Measurements from ENCODE around the gene TP53I11. TPM values are rescaled to one million over a fixed set of nuclear protein-coding genes. Genes with fewer than 3 reads are reported as not detected.

Gene TP53I11
- total RNA-seq, 3 donors from 2014 or later (not counting 1 experiment from before 2014, with no cell fraction given), result 3.7 to 13.9 (median 9.2) TPM

GRCh38 chr11:44967930-44968496 is 17.3 kb upstream of the TP53I11 start:
- 73% methylated on average over 3 of the region's 3 CpGs for WGBS (ENCODE audit: insufficient coverage)
- Mint-ChIP-seq H3K9me3 (no peaks in the 10 kb centered on the region), H3K36me3 (no peaks in the 10 kb centered on the region), H3K4me3 (no peak overlapping the region), H3K27ac (no peak overlapping the region), H3K4me1 (peaks cover 0 to under 1% of the 10 kb centered on the region in 2 donors), H3K27me3 (ENCODE audit: low read depth in 2 of 2) (no peaks in the 10 kb centered on the region)
- no peaks in the 10 kb centered on the region for H3K4me1 ChIP-seq (ENCODE audit: control insufficient read depth, insufficient read depth, low read length)
- no peak overlapping the region for H3K4me3 ChIP-seq (ENCODE audit: low read length)
- intact Hi-C loops (cut with micrococcal nuclease), result no loop called here
- no peaks in the 10 kb centered on the region for H3K27me3 ChIP-seq (ENCODE audit: control insufficient read depth, insufficient read depth, low read length)
- no peaks in the 10 kb centered on the region for H3K36me3 ChIP-seq (ENCODE audit: control insufficient read depth, insufficient read depth, low read length)
- TF ChIP-seq CTCF (IDR thresholded peaks at IDR 0.05), result no peak
- no peak for DNase-seq
- no peaks in the 10 kb centered on the region for H3K9me3 ChIP-seq (ENCODE audit: control insufficient read depth, insufficient read depth, low read length)
- ATAC-seq, result no peak
- no peak overlapping the region for H3K27ac ChIP-seq (ENCODE audit: low read length)

- no peak for DNase-seq
- ATAC-seq, result no peak
- no peaks in the 10 kb centered on the region for H3K4me1 ChIP-seq (ENCODE audit: control insufficient read depth, insufficient read depth, low read length)
- H3K27me3 Mint-ChIP-seq (ENCODE audit: low read depth in 2 of 2), result no peaks in the 10 kb centered on the region
- H3K9me3 Mint-ChIP-seq, result no peaks in the 10 kb centered on the region
- no peak overlapping the region for H3K27ac ChIP-seq (ENCODE audit: low read length)
- no peak for TF ChIP-seq CTCF (IDR thresholded peaks at IDR 0.05)
- no peaks in the 10 kb centered on the region for H3K4me1 Mint-ChIP-seq
- H3K4me3 ChIP-seq (ENCODE audit: low read length), result no peak overlapping the region
- H3K27ac Mint-ChIP-seq, result no peak overlapping the region
- no peaks in the 10 kb centered on the region for H3K36me3 Mint-ChIP-seq
- intact Hi-C loops (cut with micrococcal nuclease), result no loop called here
- no peaks in the 10 kb centered on the region for H3K27me3 ChIP-seq (ENCODE audit: control insufficient read depth, insufficient read depth, low read length)
- no peaks in the 10 kb centered on the region for H3K9me3 ChIP-seq (ENCODE audit: control insufficient read depth, insufficient read depth, low read length)
- no peaks in the 10 kb centered on the region for H3K36me3 ChIP-seq (ENCODE audit: control insufficient read depth, insufficient read depth, low read length)
- 92% methylated on average over 6 of the region's 6 CpGs for WGBS (ENCODE audit: insufficient coverage)
- no peak overlapping the region for H3K4me3 Mint-ChIP-seq
Observed at GRCh38 chr11:44966694-44967093, 16.0 kb upstream of the TP53I11 start.

- Mint-ChIP-seq H3K4me3 (no peak overlapping the region), H3K9me3 (no peaks in the 10 kb centered on the region), H3K36me3 (no peaks in the 10 kb centered on the region), H3K27ac (no peak overlapping the region), H3K27me3 (ENCODE audit: low read depth in 2 of 2) (no peaks in the 10 kb centered on the region), H3K4me1 (no peaks in the 10 kb centered on the region)
- Histone ChIP-seq H3K27ac (ENCODE audit: low read length) (no peak overlapping the region), H3K36me3 (ENCODE audit: control insufficient read depth, insufficient read depth, low read length) (no peaks in the 10 kb centered on the region), H3K4me1 (ENCODE audit: control insufficient read depth, insufficient read depth, low read length) (no peaks in the 10 kb centered on the region), H3K9me3 (ENCODE audit: control insufficient read depth, insufficient read depth, low read length) (no peaks in the 10 kb centered on the region), H3K4me3 (ENCODE audit: low read length) (no peak overlapping the region), H3K27me3 (ENCODE audit: control insufficient read depth, insufficient read depth, low read length) (no peaks in the 10 kb centered on the region)
- TF ChIP-seq CTCF (IDR thresholded peaks at IDR 0.05), result no peak
- WGBS (ENCODE audit: insufficient coverage), result 81% methylated on average over 9 of the region's 9 CpGs
- DNase-seq, result no peak
- intact Hi-C loops (cut with micrococcal nuclease), result no loop called here
- no peak for ATAC-seq
Observed at GRCh38 chr11:44964526-44965209, 14.0 kb upstream of the TP53I11 start.

GRCh38 chr11:44963948-44964347 is 13.3 kb upstream of the TP53I11 start:
- TF ChIP-seq CTCF (IDR thresholded peaks at IDR 0.05), result no peak
- no peaks in the 10 kb centered on the region for H3K4me1 ChIP-seq (ENCODE audit: control insufficient read depth, insufficient read depth, low read length)
- Mint-ChIP-seq H3K4me1 (no peaks in the 10 kb centered on the region), H3K36me3 (no peaks in the 10 kb centered on the region), H3K27ac (no peak overlapping the region), H3K27me3 (ENCODE audit: low read depth in 2 of 2) (peaks cover 0 to 3% of the 10 kb centered on the region in 2 donors), H3K9me3 (no peaks in the 10 kb centered on the region), H3K4me3 (no peak overlapping the region)
- intact Hi-C loops (cut with micrococcal nuclease), result no loop called here
- H3K27ac ChIP-seq (ENCODE audit: low read length), result no peak overlapping the region
- ATAC-seq (no peak), DNase-seq (no peak)
- 87% methylated on average over 5 of the region's 5 CpGs for WGBS (ENCODE audit: insufficient coverage)
- H3K4me3 ChIP-seq (ENCODE audit: low read length), result no peak overlapping the region
- H3K9me3 ChIP-seq (ENCODE audit: control insufficient read depth, insufficient read depth, low read length), result no peaks in the 10 kb centered on the region
- H3K27me3 ChIP-seq (ENCODE audit: control insufficient read depth, insufficient read depth, low read length), result no peaks in the 10 kb centered on the region
- H3K36me3 ChIP-seq (ENCODE audit: control insufficient read depth, insufficient read depth, low read length), result no peaks in the 10 kb centered on the region

Data from natural killer cell (primary cell).